Effector CD8-positive, alpha-beta T cell (primary cell): ENCODE measurements around the gene MAP4K4.
A peak's percentile ranks its signal among the peaks of the same experiment; 100 is the strongest.

Experiments
- DNase-seq: peaks from one replicate; lab custom pipeline; 2025; lab: John Stamatoyannopoulos, UW
- total RNA-seq, 4 experiments: gene quantifications; one replicate each; lab custom pipeline; 2026; lab: John Stamatoyannopoulos, UW

Gene MAP4K4
- 105 to 160 (median 154) reads per million in 4 experiments for total RNA-seq

DNA sequence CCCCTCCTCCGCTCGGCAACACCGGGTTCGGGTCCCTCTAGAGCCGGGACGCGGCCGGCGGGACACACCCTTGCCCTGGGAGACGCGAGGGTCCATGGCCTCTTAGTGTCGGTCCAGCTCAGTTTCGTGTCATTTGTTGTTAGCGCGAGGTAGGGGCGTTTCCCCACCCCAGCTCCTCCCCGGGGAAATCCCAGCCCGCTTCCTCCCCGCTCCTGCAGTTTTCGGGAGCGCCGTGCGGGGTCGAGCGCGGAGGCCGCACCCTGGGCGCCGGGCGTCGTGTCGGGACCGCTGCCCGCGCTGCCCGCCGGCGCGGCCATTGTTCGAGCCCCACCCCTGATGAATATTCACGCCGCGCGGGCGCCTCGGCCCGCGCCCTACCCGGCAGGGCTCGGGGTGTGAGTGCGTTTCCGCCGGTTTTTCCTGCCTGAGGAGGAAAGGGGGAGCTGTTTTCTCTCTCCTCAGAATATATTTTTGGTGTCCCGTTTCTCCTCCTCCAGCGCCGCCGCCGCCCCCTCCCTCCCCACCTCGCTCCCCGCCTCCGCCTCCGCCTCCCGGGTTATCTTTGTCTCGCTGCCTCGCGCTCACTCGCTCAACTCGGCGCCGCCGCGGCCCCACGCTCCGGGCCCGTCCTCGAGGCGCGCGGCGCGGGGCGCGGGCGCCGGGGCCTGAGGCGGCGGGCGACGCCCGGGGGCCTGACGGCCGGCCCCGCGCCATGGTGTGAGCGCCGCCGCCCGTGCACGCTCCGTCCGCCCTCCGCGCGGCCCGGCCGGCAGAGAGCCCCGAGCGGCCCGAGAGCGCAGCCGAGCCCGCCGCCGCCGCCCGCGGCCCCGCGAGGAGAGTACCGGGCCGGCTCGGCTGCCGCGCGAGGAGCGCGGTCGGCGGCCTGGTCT lies at the start of gene MAP4K4:
Gene MAP4K4, plus strand, starts transcription at position 584 of the 890 bp plus-strand sequence. CDS start 374 bp downstream, outside the sequence.
- DNase-seq, result peak; percentile 68

DNA sequence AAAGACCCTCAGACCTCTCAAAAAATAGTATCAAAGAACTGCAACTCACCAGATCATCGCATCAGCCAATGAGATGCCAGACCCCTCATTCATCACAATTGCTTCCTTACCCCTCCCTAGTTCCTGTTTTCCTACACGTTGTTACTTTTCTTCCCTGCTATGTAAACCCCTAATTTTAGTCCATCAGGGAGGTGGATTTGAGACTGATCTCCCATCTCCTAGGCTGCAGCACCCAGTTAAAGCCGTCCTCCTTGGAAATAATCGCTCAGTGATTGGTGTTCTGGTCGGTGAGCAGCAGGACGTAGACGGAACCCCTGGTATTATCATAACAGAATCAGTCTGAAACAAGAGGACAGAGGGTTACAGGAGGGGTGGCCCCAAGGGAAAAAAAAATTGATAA lies 44.0 kb upstream of the MAP4K4 start:
- no peak for DNase-seq

DNA sequence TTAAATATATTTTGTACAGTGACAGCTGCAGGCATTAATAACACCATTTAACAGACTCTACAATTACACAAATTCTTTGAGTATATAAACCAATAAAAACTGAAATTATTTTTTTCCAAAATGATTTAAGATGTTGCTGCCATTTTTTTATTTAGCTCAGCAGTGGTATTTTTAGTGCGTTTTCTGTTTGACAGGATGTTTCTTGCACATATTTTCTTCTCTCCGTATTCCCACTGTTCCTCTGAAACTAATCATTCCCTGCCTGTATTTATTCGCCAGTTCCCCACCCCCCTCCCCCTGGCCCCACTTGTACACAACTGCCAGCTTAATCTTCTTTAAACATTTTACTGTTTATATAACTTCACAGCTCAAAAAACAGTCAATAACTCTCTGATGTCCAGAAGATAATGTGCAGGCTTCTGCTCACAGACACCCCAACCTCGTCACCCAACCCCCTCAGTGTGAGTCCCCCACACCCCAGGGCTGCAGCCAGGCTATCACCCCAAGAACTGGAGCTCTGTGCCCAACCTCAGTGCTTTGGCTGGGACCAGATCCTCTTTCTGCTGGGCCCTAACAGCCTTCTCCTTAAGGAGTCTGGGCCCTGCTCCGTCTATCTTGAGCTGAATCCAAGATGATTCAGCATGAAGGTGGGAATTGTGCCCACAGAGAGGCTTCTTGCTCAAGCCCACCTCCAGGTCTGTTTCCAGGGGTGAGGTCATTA lies 41.6 kb upstream of the MAP4K4 start:
- DNase-seq, result no peak

DNA sequence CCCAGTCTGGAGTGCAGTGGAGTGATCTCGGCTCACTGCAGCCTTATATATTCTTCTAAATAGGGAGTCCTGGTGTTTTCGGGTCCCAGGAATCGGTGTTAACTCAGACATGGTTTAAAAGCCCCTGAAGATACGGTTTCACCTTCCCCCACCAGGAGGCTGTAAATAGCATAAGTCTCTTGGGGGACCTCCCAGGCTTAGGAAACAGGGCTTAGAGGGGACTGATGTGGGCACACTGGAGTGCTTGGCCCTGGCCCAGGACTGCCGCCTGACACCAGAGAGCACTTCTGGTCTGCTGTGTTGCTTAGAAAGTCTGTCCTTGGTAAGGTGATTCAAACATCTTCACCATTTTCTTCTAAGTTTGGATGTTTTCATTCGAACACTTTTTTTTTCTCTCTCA lies 39.7 kb upstream of the MAP4K4 start:
- DNase-seq, result no peak

DNA sequence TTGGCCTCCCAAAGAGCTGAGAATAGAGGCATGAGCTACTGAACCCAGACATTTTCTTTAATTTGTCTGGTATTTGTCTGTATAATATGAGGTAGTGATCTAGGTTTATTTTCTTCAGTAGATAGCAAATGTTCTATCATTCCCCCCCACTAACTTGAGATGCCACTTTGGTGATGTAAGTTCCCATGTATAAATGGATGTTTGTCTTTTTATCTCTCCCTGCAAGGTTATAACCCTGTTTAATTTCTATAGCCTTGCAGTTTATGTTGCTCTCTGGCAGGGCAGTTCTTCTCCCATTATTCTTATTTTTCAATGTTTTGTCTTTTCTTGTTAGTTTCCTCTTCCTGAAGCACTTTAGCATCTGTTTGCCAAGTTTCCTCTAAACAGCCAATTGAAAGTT lies 39.1 kb upstream of the MAP4K4 start:
- no peak for DNase-seq

DNA sequence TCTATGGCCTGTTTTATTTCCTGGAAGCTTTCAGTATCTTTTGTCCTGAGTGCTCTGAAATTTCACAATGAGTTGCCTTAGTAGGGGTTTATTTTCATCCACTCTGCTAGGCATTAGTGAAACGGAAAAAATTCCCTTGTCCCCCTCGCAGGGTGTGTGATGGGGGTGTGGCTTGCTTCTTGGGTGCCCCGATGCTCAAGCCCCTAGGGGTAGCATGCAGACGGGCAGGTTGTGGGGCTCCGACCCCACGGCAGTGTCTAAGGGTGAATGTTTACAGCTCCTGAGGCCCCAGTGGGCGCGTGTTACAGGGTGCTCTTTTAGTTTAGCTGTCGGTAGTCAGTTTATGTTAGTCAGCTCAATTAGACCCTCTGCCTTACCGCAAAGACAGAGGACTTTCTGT lies 32.2 kb upstream of the MAP4K4 start:
- DNase-seq, result no peak

DNA sequence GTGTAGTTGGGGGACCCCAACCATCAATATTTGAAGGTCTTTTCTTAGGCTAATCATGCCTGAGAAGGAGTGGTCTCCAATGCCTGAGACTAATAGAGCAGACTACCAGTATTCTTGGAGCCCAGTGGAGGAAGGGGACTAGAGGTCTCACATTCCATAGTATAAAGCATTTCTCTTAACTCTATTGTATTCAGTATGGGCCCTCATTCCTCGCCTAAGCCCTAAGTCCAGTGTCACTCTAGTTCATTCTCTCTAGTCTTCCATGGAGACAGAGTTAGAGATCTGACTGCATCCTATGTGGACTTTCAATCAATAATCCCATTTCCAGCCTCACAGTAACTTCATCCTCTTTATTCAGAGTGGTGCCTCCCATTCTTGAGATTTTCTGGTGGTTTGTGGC lies 29.7 kb upstream of the MAP4K4 start:
- DNase-seq, result no peak

DNA sequence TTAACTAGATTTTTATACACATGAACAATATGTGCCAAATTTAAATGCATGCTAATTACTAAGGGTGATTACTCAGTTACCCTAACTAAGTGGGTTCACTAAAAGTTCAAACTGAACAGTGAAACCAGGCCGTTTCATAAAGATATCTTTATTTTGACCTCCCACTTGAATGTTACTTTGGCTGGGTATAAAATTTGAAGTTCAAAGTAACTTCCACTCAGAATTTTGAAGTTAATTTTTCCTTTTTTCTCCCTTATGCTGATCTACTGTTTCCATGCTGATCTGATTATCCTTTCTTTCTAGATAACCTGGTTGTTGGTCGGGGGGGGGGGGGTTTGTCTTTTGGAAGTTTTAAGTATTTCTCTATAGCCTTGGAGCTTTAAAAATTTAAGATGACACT lies 25.5 kb upstream of the MAP4K4 start:
- no peak for DNase-seq

DNA sequence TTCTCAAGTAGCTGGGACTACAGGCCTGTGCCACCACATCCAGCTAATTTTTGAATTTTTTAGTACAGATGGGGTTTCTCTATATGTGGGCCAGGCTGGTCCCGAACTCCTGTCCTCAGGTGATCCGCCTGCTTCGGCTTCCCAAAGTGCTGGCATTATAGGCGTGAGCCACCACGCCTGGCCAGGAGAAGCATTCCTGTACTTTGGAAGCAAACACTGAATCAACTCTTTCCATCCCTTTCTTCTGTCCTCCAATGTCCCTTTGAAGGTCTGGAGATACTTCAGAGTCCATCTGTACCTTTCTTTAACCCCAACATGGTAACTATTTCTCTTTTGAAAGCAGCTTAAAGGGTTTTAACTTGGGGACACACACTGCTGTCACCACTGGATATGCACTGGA lies 23.6 kb upstream of the MAP4K4 start:
- DNase-seq, result no peak

DNA sequence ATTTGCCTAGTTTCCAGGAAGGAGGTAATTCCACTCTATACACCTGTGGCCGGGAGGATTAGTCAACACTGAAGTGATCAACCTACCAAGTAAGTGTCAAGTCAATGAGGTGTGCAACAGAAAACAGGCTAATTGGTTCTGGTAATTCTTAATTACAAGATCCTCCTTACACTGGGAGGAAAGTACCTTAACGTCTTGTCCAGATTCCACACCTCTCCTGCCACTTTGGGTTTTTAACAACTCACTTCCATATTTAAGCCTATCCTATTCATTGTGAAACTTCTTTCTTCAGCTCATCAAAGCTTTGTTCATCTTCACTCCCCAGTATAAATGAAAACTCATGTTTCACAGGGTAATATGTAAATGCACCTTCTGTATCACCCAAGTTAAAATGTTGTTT lies 22.0 kb upstream of the MAP4K4 start:
- no peak for DNase-seq

DNA sequence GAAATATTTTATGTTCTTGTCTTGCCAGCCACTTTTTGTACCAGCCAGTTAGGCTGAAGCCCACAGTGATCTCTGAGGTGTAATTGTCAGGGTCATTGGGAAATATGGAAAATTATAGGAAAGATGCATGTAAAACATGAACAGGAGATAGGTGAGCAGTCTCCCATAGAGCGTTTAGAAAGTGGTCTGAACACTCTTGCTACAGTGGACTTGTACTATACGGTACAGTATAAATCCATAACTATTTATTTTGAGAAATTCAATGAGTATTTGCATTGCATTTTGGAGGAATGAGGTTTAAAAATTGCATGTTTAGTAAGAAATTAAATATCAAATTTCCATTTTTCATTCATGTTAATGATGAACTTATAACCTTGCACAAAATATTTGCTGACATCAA lies 20.8 kb upstream of the MAP4K4 start:
- DNase-seq, result no peak

DNA sequence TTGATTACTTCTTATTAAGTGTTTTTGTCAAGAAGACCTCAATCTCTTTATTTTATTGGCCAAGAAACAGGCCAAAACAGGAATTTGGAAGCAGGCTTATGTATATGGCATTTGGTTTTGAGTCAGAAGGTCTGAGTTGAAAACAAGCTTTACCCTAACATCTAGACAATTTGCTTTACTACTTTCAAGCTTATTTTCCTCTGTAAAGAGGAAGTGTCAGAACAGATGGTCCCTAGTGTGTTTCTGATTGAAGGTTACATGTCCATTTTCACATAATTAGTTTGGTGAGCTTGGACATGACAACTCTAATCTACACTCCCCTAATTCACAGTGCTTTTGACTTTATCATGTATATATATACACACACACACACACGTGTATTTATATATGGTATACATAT lies 19.8 kb upstream of the MAP4K4 start:
- DNase-seq, result no peak

DNA sequence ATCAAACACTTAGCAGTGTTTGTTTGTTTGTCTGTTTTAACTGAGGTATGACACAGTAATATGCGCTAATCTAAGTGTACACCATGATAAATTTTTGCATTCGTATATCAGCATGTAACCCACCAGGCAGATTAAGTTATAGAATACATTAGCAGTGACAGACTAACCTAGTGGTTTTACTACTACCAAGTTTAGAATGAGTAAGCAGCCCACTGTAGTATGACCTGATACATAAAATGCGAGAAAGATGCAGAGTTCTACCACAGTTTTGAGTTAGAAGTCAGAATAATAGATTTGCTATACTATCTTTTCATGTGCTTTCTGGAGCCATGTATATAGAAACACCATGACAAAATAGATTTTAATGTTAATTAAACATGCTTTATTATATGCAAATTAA lies 19.1 kb upstream of the MAP4K4 start:
- DNase-seq, result no peak

DNA sequence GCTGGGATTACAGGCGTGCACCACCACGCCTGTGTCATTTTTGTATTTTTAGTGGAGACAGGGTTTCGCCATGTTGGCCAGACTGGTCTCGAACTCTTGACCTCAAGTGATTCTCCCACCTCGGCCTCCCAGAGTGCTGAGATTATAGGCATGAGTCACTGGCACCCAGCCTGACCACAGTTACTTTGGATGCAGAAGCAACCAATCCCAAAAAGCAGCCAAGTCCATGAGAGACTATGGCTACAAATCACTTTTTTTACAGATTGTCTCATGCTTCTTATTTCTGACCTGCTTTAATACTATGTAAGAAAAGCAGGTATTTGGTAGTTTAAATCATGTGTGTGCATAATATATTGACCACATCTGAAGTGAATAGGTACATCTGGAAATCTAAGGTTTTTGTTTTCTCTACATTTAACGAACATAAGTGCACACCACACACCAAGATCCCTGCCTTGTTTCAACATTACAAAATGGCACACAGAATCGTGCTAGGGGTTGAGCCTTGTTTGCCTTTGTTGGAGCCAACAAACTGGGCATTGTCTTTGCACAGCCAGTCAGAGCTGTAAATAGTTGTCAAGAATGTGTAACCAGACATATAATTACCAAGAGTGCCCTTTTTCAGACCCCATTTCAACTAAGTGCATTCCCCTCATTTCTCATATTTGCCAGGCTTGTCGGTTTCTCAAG lies 18.3 kb upstream of the MAP4K4 start:
- no peak for DNase-seq

DNA sequence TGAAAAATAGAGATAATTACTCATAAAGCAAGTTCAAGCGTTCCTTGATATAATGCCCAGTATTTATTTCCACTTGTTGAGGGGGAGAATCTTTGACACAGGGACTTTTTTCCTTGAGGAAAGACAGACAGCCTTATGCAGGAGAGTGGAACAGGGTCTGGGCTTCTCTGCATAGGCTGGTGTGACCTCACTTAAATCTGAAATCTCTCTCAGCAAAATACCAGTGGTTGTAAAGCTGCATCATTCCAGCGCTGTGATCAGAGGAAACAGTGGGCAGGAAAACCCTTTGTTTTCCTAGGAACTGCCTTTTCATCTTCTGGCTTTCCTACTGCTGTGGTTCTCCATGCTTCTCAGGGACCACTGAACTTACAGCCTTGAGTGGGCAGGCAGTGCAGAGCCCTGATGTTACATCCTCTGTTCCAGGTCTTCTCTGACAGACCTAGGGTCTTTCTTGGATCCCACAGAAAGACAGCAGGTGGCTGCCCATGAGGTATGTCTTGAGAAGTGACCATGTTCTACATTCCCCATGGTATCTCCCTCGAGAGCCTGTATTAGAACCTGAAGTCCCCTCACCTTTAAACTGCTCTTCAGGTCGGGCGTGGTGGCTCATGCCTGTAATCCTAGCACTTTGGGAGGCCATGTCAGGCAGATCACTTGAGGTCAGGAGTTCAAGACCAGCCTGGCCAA lies 17.6 kb upstream of the MAP4K4 start:
- no peak for DNase-seq

DNA sequence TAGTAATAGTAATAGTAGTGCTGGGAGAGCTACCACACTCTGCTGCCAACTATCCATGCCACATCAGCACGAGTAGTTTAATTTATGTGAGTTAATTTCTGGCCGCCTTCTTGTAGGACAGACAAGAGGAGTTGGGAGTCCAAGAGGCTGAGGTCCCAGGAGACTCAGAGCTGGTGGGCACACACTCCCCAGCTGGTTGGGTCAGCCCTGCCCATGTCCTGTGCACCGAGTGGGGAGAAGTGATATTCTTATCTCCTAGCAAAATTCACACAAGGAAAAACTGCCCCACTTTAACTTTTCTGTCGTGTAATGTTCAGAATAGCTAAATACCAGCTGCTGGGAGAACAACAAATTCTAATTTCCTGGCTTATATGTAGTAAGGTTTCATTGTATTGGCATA lies 15.2 kb upstream of the MAP4K4 start:
- DNase-seq, result no peak

DNA sequence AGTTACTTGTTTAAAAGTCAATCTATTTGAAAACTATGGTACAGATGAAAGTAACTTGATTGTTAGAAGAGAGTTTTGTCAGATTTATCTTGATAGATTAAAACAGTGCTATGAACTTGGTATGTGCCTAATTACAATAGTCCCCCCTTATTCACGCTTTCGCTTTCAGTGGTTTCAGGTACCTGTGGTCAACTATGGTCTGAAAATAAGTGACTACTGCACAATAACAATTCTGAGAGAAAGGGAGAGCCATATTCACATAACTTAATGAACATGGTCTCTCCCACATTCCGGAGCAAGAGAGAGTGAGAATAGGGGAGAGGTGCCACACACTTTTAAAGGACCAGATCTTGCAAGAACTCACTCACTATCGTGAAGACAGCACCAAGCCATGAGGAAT lies 13.2 kb upstream of the MAP4K4 start:
- DNase-seq, result no peak

DNA sequence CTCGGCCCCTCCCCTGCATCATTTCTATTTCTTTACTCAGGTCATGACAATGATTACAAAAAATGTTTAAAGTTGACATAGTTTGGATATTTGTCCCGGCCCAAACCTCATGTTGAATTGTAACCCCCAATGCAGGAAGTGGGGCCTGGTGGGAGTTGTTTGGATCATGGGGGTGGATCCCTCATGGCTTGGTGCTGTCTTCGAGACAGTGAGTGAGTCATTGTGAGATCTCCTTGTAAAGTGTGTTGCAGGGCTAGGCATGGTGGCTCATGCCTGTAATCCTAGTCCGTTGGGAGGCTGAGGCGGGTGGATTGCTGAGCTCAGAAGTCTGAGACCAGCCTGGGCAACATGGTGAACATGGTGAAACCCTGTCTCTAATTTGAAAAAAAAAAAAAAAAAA lies 9.2 kb upstream of the MAP4K4 start:
- DNase-seq, result no peak

DNA sequence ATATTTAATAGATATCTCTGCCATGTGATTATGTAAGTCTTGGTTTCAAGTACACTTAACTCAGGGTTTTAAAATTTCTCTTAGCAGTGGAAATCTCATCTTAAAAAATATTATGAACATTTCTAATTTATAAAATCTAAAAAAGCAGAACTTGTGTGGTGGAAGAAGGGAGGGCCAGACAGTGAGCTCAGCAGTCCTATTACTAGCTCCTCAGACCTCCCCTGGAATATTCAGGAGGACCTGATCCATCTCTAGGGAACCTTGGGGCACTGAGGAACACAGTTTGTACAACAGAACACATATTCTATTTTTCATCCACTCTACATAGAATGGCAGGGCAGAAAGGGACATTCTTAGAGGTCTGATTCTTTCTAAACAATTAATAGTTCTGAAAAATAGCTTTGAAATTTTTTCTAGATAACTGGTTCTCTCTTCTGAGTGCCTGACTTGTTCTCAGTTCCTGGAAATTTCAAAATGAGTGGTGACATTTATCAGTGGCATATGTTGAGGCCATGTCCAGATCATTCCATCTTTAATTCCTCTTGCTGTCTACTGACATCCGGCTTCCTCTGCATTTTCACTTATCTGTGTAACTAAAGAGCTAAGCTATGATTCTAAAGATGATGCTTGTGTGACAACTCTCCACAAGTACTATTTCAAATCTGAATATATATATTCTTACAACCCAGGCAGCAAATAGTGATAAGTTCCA lies 8.2 kb upstream of the MAP4K4 start:
- DNase-seq, result no peak

DNA sequence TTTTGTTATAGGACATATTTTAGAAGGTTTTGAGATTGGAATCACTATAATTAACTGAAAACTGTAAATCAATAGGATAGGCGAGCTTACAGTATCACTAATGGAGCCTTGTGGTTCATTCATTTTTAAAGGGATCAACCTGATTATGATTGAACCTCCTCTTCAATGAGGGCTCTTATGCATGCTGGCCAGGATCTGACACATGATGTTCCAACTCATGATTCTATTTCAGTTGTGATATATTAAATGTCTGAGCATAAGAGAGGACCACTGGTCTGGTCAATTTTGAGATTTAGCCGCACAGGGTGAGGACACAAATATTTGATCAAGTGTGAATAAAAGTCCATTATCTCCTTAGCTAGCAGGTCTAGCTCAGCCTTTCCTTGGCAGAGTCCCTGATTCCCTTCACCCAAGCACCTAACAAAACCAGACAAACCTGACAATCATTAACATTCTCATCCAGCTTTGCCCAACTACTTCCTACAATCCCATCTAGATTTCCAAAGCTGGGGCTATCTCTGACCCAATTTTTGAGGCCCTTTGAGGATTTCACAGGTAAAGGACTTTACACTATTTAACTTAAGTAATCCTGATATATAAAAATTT lies 6.9 kb upstream of the MAP4K4 start:
- no peak for DNase-seq

DNA sequence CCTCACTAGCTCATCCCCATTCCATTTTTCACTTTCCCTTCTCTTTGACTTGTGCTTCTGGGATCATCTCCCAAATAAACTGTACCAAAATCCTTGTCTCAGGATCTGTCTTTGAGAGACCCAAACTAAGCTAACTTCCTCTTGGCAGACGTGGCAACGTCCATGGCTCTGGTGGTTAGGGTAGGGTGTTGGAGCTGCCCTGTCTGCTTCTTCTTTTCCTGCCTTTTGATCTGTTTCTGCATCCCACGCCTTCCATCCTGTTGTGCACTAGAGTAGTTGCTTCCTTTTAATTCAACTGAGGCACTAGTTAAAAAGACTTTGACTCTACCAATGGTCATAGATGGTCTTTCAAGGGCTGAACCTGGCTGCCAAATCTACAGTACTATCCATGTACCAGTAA lies 5.5 kb upstream of the MAP4K4 start:
- no peak for DNase-seq
